ENCODE data around the gene ZNF691. TPM values are rescaled to one million over a fixed set of nuclear protein-coding genes. Genes with fewer than 3 reads are reported as not detected.

Gene ZNF691
- total RNA-seq, 1 donor from 2014 or later = 11.9 TPM

DNA sequence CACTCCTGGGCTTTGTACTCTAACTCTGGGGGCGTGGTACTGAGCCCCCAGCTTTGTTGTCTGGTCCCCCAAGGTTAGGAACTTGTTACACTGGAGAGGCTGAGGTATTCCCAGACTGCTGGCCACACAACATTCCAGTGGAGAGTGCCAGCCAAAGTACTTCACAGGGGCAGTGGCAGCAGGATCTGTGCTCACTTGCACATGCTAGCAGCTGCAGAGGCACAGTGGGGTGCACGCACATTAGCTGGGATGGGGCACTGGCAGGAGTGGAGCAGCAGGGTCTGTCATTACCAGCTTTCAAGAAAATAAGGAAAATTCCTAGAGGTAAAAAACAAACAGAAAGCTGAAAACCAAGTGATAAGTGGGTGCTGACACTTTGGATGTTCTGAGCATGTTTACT lies 31.0 kb downstream of the ZNF691 start:
- ATAC-seq = no peak
- Histone ChIP-seq H3K9me3 (no peaks in the 10 kb centered on the region), H3K4me1 (no peaks in the 10 kb centered on the region), H3K4me3 (no peak overlapping the region), H3K36me3 (no peaks in the 10 kb centered on the region), H3K27ac (no peak overlapping the region), H3K27me3 (ENCODE audit: low read depth) (no peaks in the 10 kb centered on the region)
- TF ChIP-seq, protein P1, sequence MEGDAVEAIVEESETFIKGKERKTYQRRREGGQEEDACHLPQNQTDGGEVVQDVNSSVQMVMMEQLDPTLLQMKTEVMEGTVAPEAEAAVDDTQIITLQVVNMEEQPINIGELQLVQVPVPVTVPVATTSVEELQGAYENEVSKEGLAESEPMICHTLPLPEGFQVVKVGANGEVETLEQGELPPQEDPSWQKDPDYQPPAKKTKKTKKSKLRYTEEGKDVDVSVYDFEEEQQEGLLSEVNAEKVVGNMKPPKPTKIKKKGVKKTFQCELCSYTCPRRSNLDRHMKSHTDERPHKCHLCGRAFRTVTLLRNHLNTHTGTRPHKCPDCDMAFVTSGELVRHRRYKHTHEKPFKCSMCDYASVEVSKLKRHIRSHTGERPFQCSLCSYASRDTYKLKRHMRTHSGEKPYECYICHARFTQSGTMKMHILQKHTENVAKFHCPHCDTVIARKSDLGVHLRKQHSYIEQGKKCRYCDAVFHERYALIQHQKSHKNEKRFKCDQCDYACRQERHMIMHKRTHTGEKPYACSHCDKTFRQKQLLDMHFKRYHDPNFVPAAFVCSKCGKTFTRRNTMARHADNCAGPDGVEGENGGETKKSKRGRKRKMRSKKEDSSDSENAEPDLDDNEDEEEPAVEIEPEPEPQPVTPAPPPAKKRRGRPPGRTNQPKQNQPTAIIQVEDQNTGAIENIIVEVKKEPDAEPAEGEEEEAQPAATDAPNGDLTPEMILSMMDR (IDR thresholded peaks at IDR 0.05) = no peak
- intact Hi-C loops (cut with DNase I) = no loop called here
- no peak for DNase-seq

DNA sequence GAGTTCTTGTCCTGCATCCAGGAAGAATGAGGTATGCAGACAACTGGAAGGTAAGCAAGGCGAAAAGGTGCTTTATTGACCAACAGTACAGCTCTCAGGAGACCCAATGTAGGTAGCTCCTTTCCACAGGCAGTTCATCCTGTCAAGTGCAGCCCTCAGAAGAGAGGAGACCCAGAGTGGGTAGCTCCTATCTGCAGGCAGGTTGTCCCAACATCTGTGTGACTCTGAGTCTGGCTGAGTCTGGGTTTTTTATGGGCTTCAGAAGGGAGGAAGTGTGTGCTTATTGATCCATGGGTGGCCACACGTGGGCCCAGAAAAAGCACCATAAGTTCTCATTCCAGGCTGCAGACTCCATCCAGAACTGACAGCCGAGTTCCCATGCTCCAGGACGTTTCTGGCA lies 34.0 kb downstream of the ZNF691 start:
- TF ChIP-seq, protein P1 (IDR thresholded peaks at IDR 0.05) = no peak
- no peak for ATAC-seq
- no peak for DNase-seq

DNA sequence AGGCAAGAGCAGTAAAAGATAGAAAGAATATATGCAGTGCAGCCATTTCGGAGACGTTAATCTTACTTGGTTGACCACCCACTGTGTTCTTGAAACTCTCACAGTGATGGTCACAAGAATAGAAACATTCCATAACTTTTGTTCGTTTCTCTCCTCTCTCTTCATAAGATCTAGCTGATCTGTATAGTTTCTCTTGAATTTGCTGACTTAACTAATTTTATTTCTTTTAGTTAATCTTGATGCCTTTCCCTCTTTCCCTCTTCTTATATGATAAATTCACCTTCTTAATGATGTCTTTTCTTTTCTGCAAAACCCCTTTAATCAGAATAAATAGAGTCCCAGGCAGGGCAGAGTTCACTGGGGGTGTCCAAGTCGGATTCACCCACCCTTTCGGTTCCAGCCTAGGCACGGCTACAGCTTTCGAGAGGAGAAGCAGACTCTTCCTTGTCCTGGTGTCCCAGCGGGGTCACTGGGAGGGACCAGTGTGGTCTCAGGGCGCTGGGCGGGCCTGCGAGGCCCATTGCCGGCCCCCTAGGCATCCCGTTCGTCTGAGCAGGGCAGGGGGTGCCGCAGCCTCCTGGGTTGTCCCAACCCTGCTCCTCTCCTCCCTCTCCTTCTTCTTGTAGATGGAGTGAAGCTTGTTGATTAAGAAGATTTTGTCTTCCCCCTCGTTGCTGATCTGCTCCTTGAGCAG lies 39.8 kb downstream of the ZNF691 start:
- DNase-seq = no peak
- Histone ChIP-seq H3K4me1 (no peaks in the 10 kb centered on the region), H3K27ac (no peak overlapping the region), H3K4me3 (no peak overlapping the region), H3K27me3 (ENCODE audit: low read depth) (peaks cover 6% of the 10 kb centered on the region), H3K9me3 (no peaks in the 10 kb centered on the region), H3K36me3 (no peaks in the 10 kb centered on the region)
- TF ChIP-seq, protein P1 (IDR thresholded peaks at IDR 0.05) = no peak
- peak in 1 of 2 donors; percentile 34 for ATAC-seq
- intact Hi-C loops (cut with DNase I) = no loop called here

More for the DNA sequence above, 34.0 kb downstream of the ZNF691 start:
- H3K4me3 ChIP-seq = no peak overlapping the region
- no peaks in the 10 kb centered on the region for H3K36me3 ChIP-seq
- intact Hi-C loops (cut with DNase I) = no loop called here
- no peaks in the 10 kb centered on the region for H3K9me3 ChIP-seq
- no peaks in the 10 kb centered on the region for H3K4me1 ChIP-seq
- no peak overlapping the region for H3K27ac ChIP-seq
- H3K27me3 ChIP-seq (ENCODE audit: low read depth) = no peaks in the 10 kb centered on the region

DNA sequence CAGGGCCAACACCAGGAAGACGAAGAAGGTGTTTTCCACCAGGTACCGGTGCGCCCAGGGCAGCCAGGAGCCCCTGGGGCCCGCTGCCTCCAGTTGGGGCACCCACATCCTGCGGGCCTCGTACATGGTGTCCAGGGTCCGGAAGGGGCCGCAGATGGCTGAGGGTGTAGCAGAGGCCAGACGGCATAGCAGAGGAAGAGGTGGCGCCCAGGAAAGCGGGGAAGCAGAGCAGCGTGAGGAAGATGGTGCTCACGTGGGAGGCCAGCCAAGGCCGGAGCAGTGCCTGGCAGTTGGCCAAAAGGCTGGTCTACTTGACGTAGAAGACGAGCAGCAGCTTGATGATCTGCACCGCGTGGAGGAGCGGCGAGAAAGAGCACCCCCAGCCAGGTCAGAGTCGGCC lies 40.4 kb downstream of the ZNF691 start:
- TF ChIP-seq, protein P1 (IDR thresholded peaks at IDR 0.05) = no peak
- no peaks in the 10 kb centered on the region for H3K36me3 ChIP-seq
- H3K27ac ChIP-seq = no peak overlapping the region
- no peaks in the 10 kb centered on the region for H3K4me1 ChIP-seq
- H3K9me3 ChIP-seq = no peaks in the 10 kb centered on the region
- intact Hi-C loops (cut with DNase I) = no loop called here
- H3K4me3 ChIP-seq = no peak overlapping the region
- ATAC-seq (no peak), DNase-seq (no peak)
- H3K27me3 ChIP-seq (ENCODE audit: low read depth) = peaks cover 6% of the 10 kb centered on the region

DNA sequence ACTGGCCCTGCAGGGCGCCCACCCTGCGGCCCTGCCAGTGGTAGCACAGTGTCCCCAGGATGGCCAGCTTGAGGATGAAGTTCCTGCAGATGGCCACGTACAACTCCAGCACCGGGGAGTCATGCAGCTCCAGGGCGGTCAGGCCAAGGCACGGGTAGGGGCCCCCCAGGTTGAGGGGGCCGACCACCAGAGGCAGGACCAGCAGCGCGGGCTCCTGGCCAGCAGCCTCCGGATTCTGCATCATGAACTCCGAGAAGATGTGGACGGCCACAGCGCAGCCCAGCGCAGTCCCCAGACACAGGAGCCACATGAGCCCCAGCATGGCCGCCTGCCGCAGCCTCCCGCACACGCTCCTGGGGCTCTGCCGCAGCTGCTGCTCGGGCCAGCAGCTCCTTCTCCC lies 41.0 kb downstream of the ZNF691 start:
- H3K27me3 ChIP-seq (ENCODE audit: low read depth) = peaks cover 6% of the 10 kb centered on the region
- H3K27ac ChIP-seq = no peak overlapping the region
- no peak for DNase-seq
- TF ChIP-seq, protein P1 (IDR thresholded peaks at IDR 0.05) = no peak
- H3K9me3 ChIP-seq = no peaks in the 10 kb centered on the region
- H3K4me3 ChIP-seq = no peak overlapping the region
- intact Hi-C loops (cut with DNase I) = no loop called here
- no peak for ATAC-seq
- no peaks in the 10 kb centered on the region for H3K4me1 ChIP-seq
- H3K36me3 ChIP-seq = no peaks in the 10 kb centered on the region
